Measurements from ENCODE around the gene EML5. TPM values are rescaled to one million over a fixed set of nuclear protein-coding genes. Genes with fewer than 3 reads are reported as not detected.

The EML5 gene
- total and polyA plus RNA-seq, 2 of the 13 experiments (the other 11 are each of a cell fraction or from before 2014, with no cell fraction given), result 0.11 TPM; not detected in 1

- WGBS (ENCODE audit: low lambda C conversion rate), result 97% methylated on average over 10 of the region's 10 CpGs
- intact Hi-C loops (cut with micrococcal nuclease; ENCODE audit: unreplicated experiment), result no loop called here
- Histone ChIP-seq H4K20me1 (ENCODE audit: insufficient read depth, low read length) (no peaks in the 10 kb centered on the region), H3K4me3 (replicated peaks in 1 of 3; ENCODE audit: insufficient read depth in 1 of 3, low read depth in 2 of 3, low read length in 3 of 3) (no peak overlapping the region), H3K27me3 (ENCODE audit: control insufficient read depth in 1 of 2, insufficient read depth in 2 of 2, low read length in 2 of 2) (no peaks in the 10 kb centered on the region), H2AFZ (ENCODE audit: low read length) (no peak overlapping the region), H3K4me1 (ENCODE audit: insufficient read depth, low read length) (peaks cover 8% of the 10 kb centered on the region; the same call in 1 of the 2 replicates), H3K27ac (ENCODE audit: extremely low read length, insufficient read depth, low read length) (no peak overlapping the region), H3K9me3 (ENCODE audit: low read length) (no peaks in the 10 kb centered on the region), H3K36me3 (replicated peaks in 1 of 2; ENCODE audit: control insufficient read depth in 1 of 2, insufficient read depth in 2 of 2, low read length in 2 of 2) (peaks cover 39 to 92% of the 10 kb centered on the region in 2 experiments), H3K9ac (ENCODE audit: insufficient read depth, low read depth, low read length) (no peak overlapping the region), H3K4me2 (ENCODE audit: low read depth, low read length) (no peak overlapping the region), H3K79me2 (ENCODE audit: insufficient read depth, low read length) (no peaks in the 10 kb centered on the region)
- CTCF ChIA-PET (ENCODE audit: low intra/inter-chr PET ratio, low total read pairs), result no interaction called here
- FAIRE-seq, result no peak
- no peak for DNase-seq (ENCODE audit: low spot score)
- in situ Hi-C loops (cut with HindIII; ENCODE audit: extremely low pct_ligation_motif_present, low pct_unique_long_range_greater_than_20kb), result no loop called here
- POLR2A ChIA-PET, result no interaction called here
- TF ChIP-seq ZNF460 (CRISPR knock-in tag; IDR thresholded peaks at IDR 0.05; ENCODE audit: borderline replicate concordance) (no peak), SNAPC2 (CRISPR knock-in tag; IDR thresholded peaks at IDR 0.05) (no peak), ZNF776 (CRISPR knock-in tag; IDR thresholded peaks at IDR 0.05) (no peak), GFI1 (CRISPR knock-in tag; IDR thresholded peaks at IDR 0.05; ENCODE audit: borderline replicate concordance) (no peak), RNF2 (conservative IDR thresholded peaks at IDR 0.05; ENCODE audit: low read depth) (no peak), ZNF543 (CRISPR knock-in tag; IDR thresholded peaks at IDR 0.05) (no peak), MEF2D (CRISPR knock-in tag; IDR thresholded peaks at IDR 0.05) (no peak), ZNF501 (CRISPR knock-in tag; IDR thresholded peaks at IDR 0.05) (no peak), FOSL1 (CRISPR knock-in tag; IDR thresholded peaks at IDR 0.05; ENCODE audit: borderline replicate concordance) (no peak), ZNF550 (CRISPR knock-in tag; IDR thresholded peaks at IDR 0.05; ENCODE audit: borderline replicate concordance) (no peak)
- BruUV-seq (replicated peaks), result no TSS peak
- ATAC-seq, result no peak
Observed at GRCh38 chr14:88599761-88600439, 192.9 kb downstream of the EML5 start.
